MCF 10A (cell line): ENCODE measurements around the gene MLLT10. TPM values are rescaled to one million over a fixed set of nuclear protein-coding genes. Genes with fewer than 3 reads are reported as not detected.

Experiments used
- Bru-seq: library from RNA; stranded (reverse); fragments of 400-500 nt; gene quantifications from one replicate; lab custom pipeline; 2021; lab: Mats Ljungman, UMichigan
- BruChase-seq, 2 experiments: library from RNA; stranded (reverse); fragments of 400-500 nt; gene quantifications; one replicate each; lab custom pipeline; 2021; lab: Mats Ljungman, UMichigan
- BruUV-seq: library from RNA; stranded (reverse); fragments of 400-500 nt; replicated peaks from 2 replicates; lab custom pipeline; 2021; lab: Mats Ljungman, UMichigan
- CTCF ChIA-PET: fragments of 300-600 bp; sonication (Branson Sonifier 250); formaldehyde crosslinking; extraction: SDS; loops from one replicate; lab custom pipeline; 2021; ENCODE audit warnings: antibody characterized with exemption, inconsistent platforms; lab: Yijun Ruan, JAX
- POLR2A ChIA-PET: fragments of 300-600, 350-650 bp; sonication (Branson Sonifier 250); formaldehyde crosslinking; extraction: SDS; loops from one replicate; lab custom pipeline; 2020; ENCODE audit warnings: antibody characterized with exemption, inconsistent platforms; lab: Yijun Ruan, JAX
- DNase-seq: peaks from one replicate; pipeline ENCODE4 v3.0.0-alpha.2; 2018; ENCODE audit not compliant: unreplicated experiment
- H3K27ac Mint-ChIP-seq: one replicate; pipeline ENCODE4 v1.8.0; 2022; ENCODE audit warnings: mild to moderate bottlenecking, low read depth, mixed read lengths; ENCODE audit not compliant: unreplicated experiment
- H3K27me3 Mint-ChIP-seq: one replicate; pipeline ENCODE4 v1.8.0; 2022; ENCODE audit warnings: mixed read lengths; ENCODE audit not compliant: insufficient read depth, unreplicated experiment
- H3K36me3 Mint-ChIP-seq: one replicate; pipeline ENCODE4 v1.8.0; 2022; ENCODE audit warnings: mild to moderate bottlenecking, moderate library complexity, mixed read lengths; ENCODE audit not compliant: insufficient read depth, unreplicated experiment
- H3K4me1 Mint-ChIP-seq: one replicate; pipeline ENCODE4 v1.8.0; 2022; ENCODE audit warnings: mixed read lengths; ENCODE audit not compliant: insufficient read depth, unreplicated experiment
- H3K4me3 Mint-ChIP-seq: one replicate; pipeline ENCODE4 v1.8.0; 2022; ENCODE audit warnings: mild to moderate bottlenecking, moderate library complexity, mixed read lengths; ENCODE audit not compliant: unreplicated experiment
- H3K9me3 Mint-ChIP-seq: one replicate; pipeline ENCODE4 v1.8.0; 2022; ENCODE audit warnings: mixed read lengths; ENCODE audit not compliant: unreplicated experiment
- intact Hi-C: fragments of 100-400 bp; cut with micrococcal nuclease; formaldehyde crosslinking; loops from 2 replicates; pipeline ENCODE4 v1.14.1; 2022
- long read RNA-seq: library from polyadenylated mRNA; stranded (forward); transcript quantifications from one replicate; pipeline ENCODE4 v2.0.0, GENCODE V29; 2022
- total RNA-seq: library from RNA; stranded (reverse); gene quantifications from 2 replicates; pipeline ENCODE4 v1.2.3, GENCODE V29; 2022
- TF ChIP-seq, protein P1 (sequence below): fragments of 200-600 bp; IDR thresholded peaks from one replicate; pipeline ENCODE4 v1.8.0; 2022; ENCODE audit warnings: antibody characterized with exemption, mild to moderate bottlenecking; ENCODE audit not compliant: unreplicated experiment

Gene MLLT10
- total RNA-seq (39.3 and 47.5 TPM in 2 replicates), Bru-seq, nascent RNA (percentile 91 among the genes with signal in this experiment), BruChase-seq, experiment 1, labeled RNA remaining after a 6-hour chase (percentile 78 among the genes with signal in this experiment), BruChase-seq, experiment 2, labeled RNA remaining after a 2-hour chase (percentile 90 among the genes with signal in this experiment)
- long read RNA-seq, partial matches to known transcripts, result 5 of 12 reads
- long read RNA-seq, other reads (novel, unspliced or antisense), result 6 of 12 reads

DNA sequence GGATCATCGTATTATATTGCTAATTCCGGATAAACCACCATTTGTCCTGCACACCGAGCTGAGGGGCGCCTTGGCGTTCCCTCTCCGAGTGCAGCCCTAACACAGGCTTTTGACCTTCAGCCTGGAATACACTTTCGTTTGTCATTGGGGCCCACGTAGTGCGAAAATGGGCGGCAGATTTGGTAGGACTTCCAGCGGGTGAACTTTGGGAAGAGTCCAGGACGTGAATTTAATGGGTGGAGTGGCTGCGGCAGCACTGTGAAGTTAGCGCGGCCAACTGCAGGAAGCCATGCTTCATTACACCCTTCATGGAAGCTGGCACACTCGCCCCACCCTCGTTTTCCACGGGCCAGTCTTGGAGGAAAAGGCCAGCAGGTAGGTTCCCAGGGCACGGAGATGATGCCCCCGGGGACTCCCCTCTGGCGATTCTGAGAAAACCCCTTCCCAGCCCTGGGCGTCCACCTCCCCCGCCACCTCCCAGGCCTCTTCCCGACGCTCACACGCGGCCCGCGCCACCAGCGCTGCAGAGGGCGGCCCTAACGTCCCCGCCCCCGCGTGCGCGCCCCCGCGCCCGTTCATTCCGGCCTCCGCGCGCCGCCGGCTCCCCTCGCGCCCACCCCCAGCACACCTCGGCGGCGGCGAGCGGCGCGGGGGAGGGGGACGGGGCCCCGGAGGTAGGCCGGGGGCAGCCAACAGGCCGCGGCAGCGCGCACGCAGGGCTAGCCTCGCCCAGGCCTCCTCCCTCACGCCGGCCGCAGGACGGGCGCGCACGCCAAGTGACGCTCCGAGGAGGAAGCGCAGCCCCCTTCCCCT lies at the start of gene MLLT10:
MLLT10 (plus strand) TSS at position 766 of the 813 bp plus-strand sequence. CDS start 413 bp downstream, outside the sequence.
- ChIA-PET POLR2A (interaction anchor here (0.7 to 11.2 kb wide), 13 partner anchors 8 to 807 kb away, joined by 3 to 141 read pairs (median 4); partner anchors contain the start of gene SKIDA1), CTCF (interaction anchor here (0.6 to 1.8 kb wide), 3 partner anchors 22 to 255 kb away, joined by 3 to 5 read pairs (median 3); no protein-coding TSS in a partner anchor)
- H3K4me3 Mint-ChIP-seq, result peak within 1 kb of the TSS; percentile 84
- H3K4me1 Mint-ChIP-seq, result peaks cover 6% of the 10 kb centered on the region
- TF ChIP-seq, protein P1, sequence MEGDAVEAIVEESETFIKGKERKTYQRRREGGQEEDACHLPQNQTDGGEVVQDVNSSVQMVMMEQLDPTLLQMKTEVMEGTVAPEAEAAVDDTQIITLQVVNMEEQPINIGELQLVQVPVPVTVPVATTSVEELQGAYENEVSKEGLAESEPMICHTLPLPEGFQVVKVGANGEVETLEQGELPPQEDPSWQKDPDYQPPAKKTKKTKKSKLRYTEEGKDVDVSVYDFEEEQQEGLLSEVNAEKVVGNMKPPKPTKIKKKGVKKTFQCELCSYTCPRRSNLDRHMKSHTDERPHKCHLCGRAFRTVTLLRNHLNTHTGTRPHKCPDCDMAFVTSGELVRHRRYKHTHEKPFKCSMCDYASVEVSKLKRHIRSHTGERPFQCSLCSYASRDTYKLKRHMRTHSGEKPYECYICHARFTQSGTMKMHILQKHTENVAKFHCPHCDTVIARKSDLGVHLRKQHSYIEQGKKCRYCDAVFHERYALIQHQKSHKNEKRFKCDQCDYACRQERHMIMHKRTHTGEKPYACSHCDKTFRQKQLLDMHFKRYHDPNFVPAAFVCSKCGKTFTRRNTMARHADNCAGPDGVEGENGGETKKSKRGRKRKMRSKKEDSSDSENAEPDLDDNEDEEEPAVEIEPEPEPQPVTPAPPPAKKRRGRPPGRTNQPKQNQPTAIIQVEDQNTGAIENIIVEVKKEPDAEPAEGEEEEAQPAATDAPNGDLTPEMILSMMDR, result no peak
- peaks cover 35% of the 10 kb centered on the region for H3K36me3 Mint-ChIP-seq
- no peaks in the 10 kb centered on the region for H3K27me3 Mint-ChIP-seq
- intact Hi-C loops, result loop anchor here (2.0 to 10.0 kb wide), 3 partner anchors 191 to 255 kb away; no protein-coding TSS in a partner anchor
- H3K27ac Mint-ChIP-seq, result peak within 1 kb of the TSS; percentile 97
- H3K9me3 Mint-ChIP-seq, result no peaks in the 10 kb centered on the region
- BruUV-seq, result TSS peak; percentile 90
- peak; percentile 94 for DNase-seq

DNA sequence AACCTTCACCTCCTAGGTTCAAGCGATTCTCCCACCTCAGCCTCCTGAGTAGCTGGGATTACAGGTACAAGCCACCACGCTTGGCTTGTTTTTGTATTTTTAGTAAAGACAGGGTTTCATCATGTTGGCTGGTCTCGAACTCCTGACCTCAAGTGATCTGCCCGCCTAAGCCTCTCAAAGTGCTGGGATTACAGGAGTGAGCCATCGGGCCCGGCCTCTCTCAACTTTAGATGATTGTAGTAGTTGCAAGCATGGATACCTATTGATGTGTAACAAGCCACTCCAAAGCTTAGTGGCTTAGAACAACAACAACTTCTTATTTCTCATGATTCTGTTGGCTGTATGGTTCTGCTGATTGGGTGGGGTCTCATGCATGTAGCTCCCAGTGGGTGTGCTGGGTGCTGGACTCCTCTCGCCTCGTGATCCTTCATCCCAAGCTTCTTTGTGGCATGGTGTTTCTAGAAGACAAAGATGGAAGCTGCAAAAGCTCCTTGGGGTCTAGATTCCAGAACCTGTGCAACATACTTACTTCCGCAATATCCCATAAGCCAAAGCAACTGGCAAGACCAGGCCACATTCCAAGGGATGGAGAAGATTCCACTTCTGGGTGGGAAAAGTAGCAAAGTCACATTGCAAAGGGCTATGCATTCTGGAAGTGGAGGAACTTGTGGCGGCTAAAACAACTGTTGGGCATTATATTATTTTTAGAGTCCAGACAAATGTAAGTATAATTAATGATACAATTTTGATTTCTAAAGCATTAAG lies 46.4 kb upstream of the MLLT10 start:
- TF ChIP-seq, protein P1, result no peak
- no peaks in the 10 kb centered on the region for H3K9me3 Mint-ChIP-seq
- DNase-seq, result no peak
- no peaks in the 10 kb centered on the region for H3K27me3 Mint-ChIP-seq
- no TSS peak for BruUV-seq
- intact Hi-C loops, result loop anchor here (10.0 kb wide), 1 partner anchor 633 kb away; no protein-coding TSS in a partner anchor
- no peak overlapping the region for H3K4me3 Mint-ChIP-seq
- ChIA-PET POLR2A (no interaction called here), CTCF (interaction anchor here (0.6 to 1.1 kb wide), 5 partner anchors 19 to 233 kb away, joined by 3 to 6 read pairs (median 3); no protein-coding TSS in a partner anchor)
- no peak overlapping the region for H3K27ac Mint-ChIP-seq
- peaks cover 7% of the 10 kb centered on the region for H3K4me1 Mint-ChIP-seq
- H3K36me3 Mint-ChIP-seq, result no peaks in the 10 kb centered on the region

DNA sequence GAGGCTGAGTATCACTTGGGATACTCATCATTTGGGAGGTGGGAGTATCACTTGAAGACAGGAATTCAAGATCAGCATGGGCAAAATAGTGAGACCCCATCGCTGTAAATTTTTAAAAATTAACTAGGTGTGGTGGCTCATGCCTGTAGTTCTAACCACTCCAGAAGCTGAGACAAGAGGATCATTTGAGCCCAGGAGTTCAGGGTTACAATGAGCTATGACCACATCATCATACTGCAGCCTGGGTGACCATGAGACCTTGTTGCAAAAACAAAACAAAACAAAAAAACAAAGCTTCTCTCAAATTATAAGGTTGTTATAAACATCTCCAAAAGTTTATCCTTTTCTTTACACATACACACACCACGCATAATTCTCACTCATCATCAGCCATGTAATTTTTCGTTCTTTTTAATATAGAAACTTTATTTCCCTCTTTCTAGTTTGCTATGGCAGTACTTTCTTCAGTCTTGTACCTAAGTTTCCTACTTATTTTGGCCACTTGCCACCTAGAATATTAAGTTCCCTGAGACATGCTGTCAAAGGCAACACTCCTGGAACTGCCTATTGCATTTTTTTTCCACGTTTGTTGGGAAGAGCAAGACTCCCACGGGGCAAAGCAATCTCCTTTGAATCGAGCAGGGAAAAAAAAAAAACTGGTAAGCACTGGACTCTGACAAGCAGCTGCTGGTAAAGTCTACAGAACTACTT lies 45.6 kb upstream of the MLLT10 start:
- Mint-ChIP-seq H3K27me3 (no peaks in the 10 kb centered on the region), H3K36me3 (no peaks in the 10 kb centered on the region), H3K4me3 (no peak overlapping the region), H3K4me1 (peaks cover 7% of the 10 kb centered on the region), H3K27ac (no peak overlapping the region), H3K9me3 (no peaks in the 10 kb centered on the region)
- POLR2A ChIA-PET, result no interaction called here
- TF ChIP-seq, protein P1, result no peak
- peak; percentile 50 for DNase-seq
- intact Hi-C loops, result loop anchor here (10.0 kb wide), 1 partner anchor 634 kb away; no protein-coding TSS in a partner anchor
- CTCF ChIA-PET, result interaction anchor here (0.6 to 1.1 kb wide), 3 partner anchors 50 to 210 kb away, joined by 3 to 6 read pairs (median 4); no protein-coding TSS in a partner anchor
- no TSS peak for BruUV-seq
